ENCODE data around the gene GSG1L2.

GSG1L2 gene

GRCh38 chr17:9821921-9822320 is at the start of gene GSG1L2:
TSS of gene GSG1L2 (minus strand) at chr17:9822079. CDS start at chr17:9822071, 8 bp downstream.
- no peak for DNase-seq

- no peak for DNase-seq
These were observed 46.7 kb upstream of the GSG1L2 start for GRCh38 chr17:9868552-9868951.

GRCh38 chr17:9865586-9865985 is 43.7 kb upstream of the GSG1L2 start:
- no peak for DNase-seq

- no peak for DNase-seq
These were observed 41.1 kb upstream of the GSG1L2 start for GRCh38 chr17:9862949-9863348.

GRCh38 chr17:9862220-9862619 is 40.3 kb upstream of the GSG1L2 start:
- DNase-seq = no peak

- no peak for DNase-seq
These were observed 39.0 kb upstream of the GSG1L2 start for GRCh38 chr17:9860851-9861250.

GRCh38 chr17:9859781-9860180 is 37.9 kb upstream of the GSG1L2 start:
- no peak for DNase-seq

GRCh38 chr17:9855036-9855435 is 33.2 kb upstream of the GSG1L2 start:
- DNase-seq = no peak

GRCh38 chr17:9854255-9854654 is 32.4 kb upstream of the GSG1L2 start:
- DNase-seq = no peak

- no peak for DNase-seq
These were observed 28.3 kb upstream of the GSG1L2 start for GRCh38 chr17:9850151-9850550.

- DNase-seq = no peak
These were observed 23.4 kb upstream of the GSG1L2 start for GRCh38 chr17:9845306-9845705.

GRCh38 chr17:9844153-9844552 is 22.3 kb upstream of the GSG1L2 start:
- DNase-seq = no peak

- no peak for DNase-seq
These were observed 21.5 kb upstream of the GSG1L2 start for GRCh38 chr17:9843152-9844010.

GRCh38 chr17:9842057-9842758 is 20.3 kb upstream of the GSG1L2 start:
- no peak for DNase-seq

GRCh38 chr17:9839433-9839832 is 17.6 kb upstream of the GSG1L2 start:
- no peak for DNase-seq

GRCh38 chr17:9837551-9838471 is 15.9 kb upstream of the GSG1L2 start:
- no peak for DNase-seq

GRCh38 chr17:9833922-9834321 is 12.0 kb upstream of the GSG1L2 start:
- DNase-seq = no peak

- DNase-seq = no peak
These were observed 8.8 kb upstream of the GSG1L2 start for GRCh38 chr17:9830711-9831110.

GRCh38 chr17:9829343-9829742 is 7.5 kb upstream of the GSG1L2 start:
- DNase-seq = no peak

- no peak for DNase-seq
These were observed 6.7 kb upstream of the GSG1L2 start for GRCh38 chr17:9828296-9829295.

GRCh38 chr17:9825641-9826150 is 3.8 kb upstream of the GSG1L2 start, which contains the start of gene GLP2R:
TSS of gene GLP2R (plus strand) at chr17:9825924. CDS start at chr17:9826064, 140 bp downstream.
- no peak for DNase-seq

Measured in NCI-H1105 (cell line).